Raji (cell line): ENCODE measurements around the gene MBD5.

Source experiments
- POLR2A ChIP-seq: IDR thresholded peaks from 2 replicates; pipeline ENCODE4 v1.6.1; 2011; ENCODE audit warnings: low read depth, low read length, control low read depth; ENCODE audit not compliant: insufficient read depth

Gene MBD5

DNA sequence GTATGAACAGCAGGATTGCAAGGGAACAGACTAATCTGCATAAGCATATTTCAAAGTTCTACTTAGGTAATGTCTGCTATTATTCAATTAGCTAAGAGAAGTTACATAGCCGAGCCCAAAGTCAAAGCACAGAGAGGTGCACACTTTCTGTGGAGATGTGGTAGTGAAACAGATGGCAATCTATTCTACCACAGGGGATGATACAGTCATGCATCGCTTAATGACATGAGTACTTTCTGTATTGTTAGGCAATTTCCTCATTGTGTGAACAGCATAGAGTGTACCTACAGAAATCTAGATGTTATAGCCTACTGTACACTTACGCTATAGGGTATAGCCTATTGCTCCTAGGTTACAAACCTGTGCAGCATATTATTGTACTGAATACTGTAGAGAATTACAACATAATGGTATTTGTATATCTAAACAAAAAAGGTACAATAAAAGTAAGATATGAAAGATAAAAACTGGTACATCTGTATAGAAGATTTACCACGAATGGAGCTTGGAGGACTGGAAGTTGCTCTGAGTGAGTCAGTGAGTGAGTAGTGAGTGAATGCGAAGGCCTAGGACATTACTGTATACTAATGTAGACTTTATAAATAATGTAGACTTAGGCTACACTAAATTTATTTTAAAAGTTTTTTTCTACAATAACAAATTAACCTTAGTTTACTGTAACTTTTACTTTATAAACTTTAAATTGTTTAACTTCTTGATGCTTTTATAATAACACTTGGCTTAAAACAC, 197.6 kb downstream of the MBD5 start:
- no peak for TF ChIP-seq POLR2A

DNA sequence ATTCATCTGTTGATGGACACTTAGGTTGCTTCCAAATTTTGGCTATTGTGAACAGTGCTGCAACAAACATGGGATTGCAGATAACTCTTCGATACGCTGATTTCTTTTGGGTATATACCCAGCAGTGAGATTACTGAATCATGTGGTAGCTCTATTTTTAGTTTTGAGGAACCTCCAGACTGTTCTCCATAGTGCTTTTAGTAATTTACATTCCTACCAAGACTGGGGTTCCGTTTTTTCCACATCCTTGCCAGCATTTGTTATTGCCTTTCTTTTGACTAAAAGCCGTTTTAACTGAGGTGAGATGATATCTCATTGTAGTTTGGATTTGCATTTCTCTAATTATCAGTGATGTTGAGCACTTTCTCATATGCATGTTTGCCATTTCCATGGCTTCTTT, 200.3 kb downstream of the MBD5 start:
- no peak for TF ChIP-seq POLR2A

DNA sequence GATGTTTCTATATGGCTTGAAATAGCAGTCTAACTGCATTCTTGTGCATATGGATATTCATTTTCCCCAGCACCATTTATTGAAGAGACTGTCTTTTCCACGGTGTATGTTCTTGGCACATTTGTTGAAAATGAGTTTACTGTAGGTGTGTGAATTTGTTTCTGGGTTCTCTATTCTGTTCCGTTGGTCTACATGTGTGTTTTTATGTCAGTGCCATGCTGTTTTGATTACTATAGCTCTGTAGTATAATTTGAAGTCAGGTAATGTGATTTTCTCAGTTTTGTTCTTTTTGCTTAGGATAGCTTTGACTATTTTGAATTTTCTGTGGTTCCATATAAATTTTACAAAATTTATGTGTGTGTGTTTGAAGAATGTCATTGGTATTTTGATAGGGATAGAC, 201.0 kb downstream of the MBD5 start:
- TF ChIP-seq POLR2A = no peak

DNA sequence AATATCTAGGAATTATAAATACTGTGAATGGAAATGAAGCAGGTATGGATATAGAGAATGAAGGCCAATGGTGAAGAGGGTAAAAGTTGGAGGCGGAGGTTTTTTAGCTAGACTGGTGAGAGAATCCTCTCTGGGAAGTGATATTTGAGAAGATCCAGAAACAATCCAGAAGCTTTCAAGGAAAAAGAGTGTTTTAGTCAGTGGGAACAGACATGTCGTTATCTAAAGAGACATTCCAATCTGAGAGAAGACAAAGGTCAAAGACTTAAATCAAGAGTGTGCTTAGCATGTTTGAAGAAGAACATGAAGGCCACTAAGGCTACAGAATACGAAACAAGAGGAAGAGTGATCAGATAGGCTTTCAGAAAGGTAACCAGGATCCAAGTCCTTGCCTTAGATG, 211.0 kb downstream of the MBD5 start:
- TF ChIP-seq POLR2A = no peak

DNA sequence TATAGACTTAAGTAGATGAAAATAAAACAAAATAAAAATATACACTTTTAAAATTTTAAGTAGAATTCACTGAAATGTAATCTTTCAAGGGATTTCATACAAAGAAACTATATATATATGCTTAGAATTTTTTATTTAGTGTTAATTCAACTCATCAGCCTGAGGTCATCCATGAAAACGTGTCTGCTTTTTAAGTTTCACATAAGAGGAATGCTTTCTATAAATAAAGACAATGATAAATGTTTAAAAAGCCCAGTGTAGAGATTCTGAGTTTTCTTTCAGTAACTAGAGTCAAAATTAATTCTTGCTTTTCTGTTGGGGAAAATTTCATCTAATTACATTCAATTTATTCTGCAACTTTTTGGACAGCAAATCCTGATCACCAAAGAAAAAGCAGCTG, 213.3 kb downstream of the MBD5 start:
- no peak for TF ChIP-seq POLR2A

DNA sequence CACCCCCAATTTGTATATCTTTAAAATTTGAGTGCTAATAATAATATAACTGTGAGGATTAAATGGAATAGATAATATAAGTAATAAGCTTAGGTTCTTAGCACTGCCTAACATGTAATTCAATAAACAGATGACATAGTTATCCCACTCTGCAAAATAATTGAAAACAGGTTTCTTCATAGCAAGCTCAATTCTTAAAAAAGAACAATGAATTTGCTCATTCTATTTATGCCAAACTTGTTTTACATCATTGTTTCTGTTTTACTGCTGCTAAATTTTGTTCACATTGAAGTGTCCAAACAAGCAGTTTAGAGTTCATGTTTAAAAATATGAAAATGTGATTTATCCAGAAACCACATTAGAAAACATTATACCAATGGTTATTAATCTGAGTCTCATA, 217.0 kb downstream of the MBD5 start:
- TF ChIP-seq POLR2A = no peak

DNA sequence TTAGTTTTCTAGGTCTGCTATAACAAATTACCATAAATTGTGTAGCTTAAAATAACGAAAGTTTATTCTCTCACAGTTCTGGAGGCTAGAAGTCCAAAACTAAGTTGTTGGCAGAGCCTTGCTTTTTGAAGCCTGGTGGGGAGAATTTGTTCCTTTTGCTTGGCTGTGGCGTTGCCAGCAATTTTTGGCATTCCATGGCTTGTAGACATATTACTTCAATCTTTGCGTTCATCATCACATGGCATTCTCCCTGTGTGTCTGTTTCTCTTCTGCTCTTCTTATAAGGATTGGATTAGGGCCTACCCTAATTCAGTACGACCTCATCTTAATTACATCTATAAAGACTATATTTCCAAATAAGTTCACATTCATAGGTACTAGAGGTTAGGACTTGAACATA, 217.7 kb downstream of the MBD5 start:
- no peak for TF ChIP-seq POLR2A

DNA sequence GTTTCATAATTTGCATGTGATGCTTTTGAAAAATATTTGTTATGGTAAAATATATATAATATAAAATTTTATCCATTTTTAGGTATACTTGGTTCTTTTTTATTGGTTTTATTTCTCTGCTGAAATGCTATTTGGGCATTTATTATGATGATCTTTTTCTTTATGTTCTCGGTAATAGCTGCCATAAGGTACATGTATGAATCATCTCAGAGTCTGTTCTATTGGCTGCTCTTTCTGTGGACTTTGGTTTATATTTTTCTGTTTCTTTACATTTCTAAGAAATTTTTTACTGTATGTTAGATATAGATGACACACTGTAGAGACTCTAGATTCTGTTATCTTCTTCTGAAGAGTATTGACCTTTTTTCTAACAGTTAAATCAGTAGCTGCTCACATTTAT, 219.9 kb downstream of the MBD5 start:
- TF ChIP-seq POLR2A = no peak

DNA sequence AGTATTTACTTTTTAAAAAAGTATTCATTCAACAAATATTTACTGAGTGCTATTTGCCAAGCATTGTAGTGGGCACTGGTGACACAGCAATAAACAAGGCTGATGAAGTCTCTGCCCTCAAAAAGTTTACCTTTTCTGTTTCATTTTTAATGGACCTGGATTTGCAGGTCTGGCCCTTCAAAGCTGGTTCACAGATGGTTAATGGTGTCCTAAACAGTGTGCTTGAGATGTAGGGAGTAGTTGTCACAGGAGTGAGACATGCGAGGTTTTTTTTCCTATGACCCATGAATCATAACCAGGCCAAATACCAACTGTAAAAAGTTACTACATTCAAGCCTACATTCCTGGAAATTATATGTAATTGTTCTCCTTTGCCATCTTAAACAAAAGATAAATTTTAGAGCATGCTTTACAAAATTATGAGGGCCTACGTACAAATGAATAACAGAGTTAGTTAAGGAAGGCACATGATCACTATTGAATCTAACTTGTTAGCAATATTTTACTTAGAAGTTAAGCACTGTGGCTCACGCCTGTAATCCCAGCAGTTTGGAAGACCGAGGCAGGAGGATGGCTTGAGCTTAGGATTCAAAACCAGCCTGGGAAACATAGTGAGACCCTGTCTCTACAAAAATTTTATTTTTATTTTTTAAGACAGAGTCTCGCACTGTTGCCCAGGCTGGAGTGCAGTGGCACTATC, 223.9 kb downstream of the MBD5 start:
- no peak for TF ChIP-seq POLR2A

DNA sequence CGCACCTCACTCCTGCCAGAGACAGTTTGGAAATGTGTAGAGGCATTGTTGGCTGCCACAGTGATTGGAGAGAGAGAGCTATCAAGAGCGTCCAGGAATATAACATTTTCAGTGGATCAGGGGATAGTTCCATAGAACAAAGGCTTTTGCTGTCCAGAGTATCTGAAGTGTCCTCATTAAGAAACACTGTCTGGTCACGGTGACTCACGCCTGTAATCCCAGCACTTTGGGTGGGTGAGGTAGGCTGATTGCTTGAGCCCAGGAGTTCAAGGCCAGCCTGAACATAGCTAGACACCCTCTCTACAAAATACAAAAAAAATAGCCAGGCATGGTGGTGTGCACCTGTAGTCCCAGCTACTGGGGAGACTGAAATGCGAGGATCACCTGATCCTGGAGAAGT, 231.1 kb downstream of the MBD5 start:
- TF ChIP-seq POLR2A = no peak

DNA sequence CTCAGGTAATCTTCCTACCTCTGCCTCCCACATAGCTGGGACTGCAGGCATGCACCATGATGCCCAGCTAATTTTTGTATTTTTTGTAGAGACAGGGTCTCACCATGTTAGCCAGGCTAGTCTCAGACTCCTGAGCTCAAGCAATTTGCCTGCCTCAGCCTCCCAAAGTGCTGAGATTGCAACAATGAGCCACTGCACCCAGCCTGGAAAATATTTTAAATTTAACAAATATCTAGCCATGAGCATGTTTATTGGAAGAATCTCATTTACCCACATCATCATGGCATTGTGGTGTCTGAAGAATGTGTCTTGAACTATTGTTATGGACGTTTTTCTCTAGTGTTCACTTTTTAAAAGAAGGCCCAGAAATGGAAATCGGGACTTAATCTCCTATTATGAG, 231.8 kb downstream of the MBD5 start:
- TF ChIP-seq POLR2A = no peak

DNA sequence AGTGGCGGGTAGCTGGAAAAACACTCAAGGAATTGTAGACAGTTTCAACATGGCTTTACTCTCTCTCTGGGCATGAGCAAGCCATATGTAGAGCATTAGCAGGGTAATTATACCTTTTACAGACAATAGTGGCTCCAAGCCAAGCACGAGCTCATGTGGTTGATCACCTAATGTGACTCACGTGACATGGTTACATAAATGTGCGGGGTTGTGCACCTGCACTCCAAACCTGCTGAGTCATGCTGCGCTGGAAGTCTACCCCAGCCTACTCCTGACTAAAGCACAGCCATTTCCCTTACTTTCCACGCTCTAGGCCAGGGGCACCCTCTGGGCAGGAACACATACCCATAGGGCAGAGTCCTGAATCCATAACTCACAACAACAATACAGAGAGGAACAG, 232.8 kb downstream of the MBD5 start:
- no peak for TF ChIP-seq POLR2A

DNA sequence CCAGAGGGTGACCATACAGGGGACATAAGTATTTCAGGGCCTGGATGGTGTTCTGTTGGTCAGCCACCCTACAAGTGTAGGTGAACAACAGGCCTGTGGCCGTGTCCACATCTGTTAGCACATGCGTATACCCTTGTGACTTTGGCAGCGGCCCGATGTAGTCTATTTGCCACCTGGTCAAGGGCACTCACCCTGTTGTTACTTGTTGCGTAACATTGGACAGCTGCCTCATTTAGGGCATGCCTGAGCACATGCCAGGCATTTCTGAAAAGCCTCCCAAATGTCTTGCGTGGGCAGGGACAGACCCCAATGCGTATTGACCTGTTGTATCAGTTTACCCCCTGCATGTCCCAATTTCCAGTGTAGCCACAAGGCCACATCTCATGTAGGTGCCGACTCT, 235.0 kb downstream of the MBD5 start:
- no peak for TF ChIP-seq POLR2A

DNA sequence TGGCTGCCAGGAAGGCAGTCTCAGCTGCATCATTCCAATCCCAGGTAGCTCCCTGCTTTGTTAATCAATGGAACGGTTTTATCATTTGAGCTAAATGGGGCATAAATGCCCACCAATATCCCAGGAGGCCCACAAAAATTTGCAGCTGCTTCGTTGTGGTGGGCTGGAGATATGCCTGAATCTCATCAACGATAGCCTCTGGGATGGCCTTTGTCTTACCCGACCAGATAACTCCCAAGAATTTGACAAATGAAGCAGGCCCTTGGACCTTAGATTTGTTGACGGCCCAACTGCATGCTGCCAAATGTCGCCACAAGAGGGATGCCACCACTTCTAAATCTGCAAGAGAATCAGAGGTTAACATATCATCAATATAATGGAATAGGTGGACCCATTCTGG, 236.4 kb downstream of the MBD5 start:
- TF ChIP-seq POLR2A = no peak

DNA sequence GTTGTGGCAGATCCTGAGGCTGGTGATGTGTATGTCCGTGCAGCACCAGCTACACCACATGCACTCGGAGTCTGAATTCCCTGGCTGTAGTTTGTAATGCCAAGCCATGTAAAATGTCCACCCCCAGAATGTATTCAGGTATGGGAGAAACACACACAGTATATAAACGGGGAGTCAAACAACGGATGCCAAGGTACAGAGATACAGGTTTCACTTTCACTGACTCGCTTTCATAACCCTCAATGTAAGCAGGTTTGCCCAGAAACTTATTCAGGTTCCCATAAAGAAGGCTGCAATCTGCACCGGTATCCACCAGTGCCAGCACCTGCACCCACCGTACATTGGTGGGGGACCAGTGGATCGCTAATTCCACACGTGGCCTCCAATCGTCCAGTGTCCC, 237.2 kb downstream of the MBD5 start:
- no peak for TF ChIP-seq POLR2A

DNA sequence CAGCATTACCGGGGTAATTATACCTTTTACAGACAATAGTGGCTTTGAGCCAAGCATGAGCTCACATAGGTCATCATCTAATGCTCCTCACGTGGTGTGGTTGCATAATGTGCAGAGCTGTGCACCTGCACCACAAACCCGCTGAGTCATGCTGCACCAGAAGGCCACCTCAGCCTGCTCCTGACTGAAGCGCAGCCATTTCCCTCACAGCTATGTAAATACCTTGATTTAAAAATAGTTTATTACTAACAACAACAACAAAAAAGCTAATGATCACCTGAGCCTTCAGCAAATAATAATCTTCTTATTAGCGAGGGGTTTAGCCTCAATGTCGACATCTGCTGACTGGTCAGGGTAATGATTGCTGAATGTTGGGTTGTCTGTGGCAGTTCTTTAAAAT, 238.8 kb downstream of the MBD5 start:
- no peak for TF ChIP-seq POLR2A

DNA sequence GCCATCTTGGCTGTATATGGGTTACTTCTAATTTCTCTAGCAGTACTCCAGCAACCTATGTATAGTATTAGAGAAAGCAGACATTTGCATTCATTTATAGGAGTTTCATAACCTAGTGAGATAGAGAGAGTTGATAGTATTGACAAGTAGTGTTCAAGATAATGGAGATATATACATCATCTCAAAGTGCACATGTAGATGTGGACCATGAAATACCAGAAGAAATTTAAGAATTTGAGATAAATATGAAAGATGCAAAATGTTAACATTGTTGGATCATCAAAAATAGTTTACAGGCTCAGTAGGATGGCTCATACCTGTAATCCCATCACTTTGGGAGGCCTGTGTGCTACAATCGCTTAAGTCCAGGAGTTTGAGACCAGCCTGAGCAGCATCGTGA, 243.0 kb downstream of the MBD5 start:
- no peak for TF ChIP-seq POLR2A

DNA sequence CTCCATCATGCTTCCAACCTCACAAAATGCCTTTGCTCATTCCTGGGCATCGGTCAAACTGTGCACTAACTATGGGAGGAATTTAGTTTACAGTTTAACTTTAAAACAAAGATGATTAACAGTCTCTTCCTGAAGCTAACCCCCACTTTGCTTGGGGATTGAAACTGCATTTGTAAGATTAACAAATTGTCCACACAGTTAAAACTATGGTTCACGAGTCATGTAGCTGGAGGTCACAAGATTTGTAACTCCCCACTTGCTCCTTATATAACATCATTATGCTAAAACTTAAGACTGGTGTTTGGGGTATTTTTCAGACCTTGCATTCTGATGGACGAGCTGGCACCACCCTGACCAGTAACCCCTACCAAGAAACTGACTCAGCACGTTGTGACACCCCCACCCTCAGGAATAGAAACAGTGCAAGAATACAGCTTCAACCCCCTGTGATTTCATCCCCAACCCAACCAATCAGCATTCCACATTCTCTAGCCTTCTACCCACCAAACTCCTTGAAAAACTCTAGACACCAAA, 252.3 kb downstream of the MBD5 start:
- no peak for TF ChIP-seq POLR2A
